ENCODE measurements around the gene ITGA6.

GRCh38 chr2:172458561-172459124 lies 31.3 kb downstream of the ITGA6 start:
- TF ChIP-seq, protein P1, sequence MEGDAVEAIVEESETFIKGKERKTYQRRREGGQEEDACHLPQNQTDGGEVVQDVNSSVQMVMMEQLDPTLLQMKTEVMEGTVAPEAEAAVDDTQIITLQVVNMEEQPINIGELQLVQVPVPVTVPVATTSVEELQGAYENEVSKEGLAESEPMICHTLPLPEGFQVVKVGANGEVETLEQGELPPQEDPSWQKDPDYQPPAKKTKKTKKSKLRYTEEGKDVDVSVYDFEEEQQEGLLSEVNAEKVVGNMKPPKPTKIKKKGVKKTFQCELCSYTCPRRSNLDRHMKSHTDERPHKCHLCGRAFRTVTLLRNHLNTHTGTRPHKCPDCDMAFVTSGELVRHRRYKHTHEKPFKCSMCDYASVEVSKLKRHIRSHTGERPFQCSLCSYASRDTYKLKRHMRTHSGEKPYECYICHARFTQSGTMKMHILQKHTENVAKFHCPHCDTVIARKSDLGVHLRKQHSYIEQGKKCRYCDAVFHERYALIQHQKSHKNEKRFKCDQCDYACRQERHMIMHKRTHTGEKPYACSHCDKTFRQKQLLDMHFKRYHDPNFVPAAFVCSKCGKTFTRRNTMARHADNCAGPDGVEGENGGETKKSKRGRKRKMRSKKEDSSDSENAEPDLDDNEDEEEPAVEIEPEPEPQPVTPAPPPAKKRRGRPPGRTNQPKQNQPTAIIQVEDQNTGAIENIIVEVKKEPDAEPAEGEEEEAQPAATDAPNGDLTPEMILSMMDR (IDR thresholded peaks at IDR 0.05; ENCODE audit: poor library complexity) = no peak
- TF ChIP-seq EZH2 (IDR thresholded peaks at IDR 0.05; ENCODE audit: borderline replicate concordance) = no peak
